Mesenchymal stem cell (in vitro differentiated cells and primary cell): Measurements from ENCODE around the gene ETV1.
A peak's percentile ranks its signal among the peaks of the same experiment; 100 is the strongest.

Experiments
- DNase-seq: peaks from one replicate; pipeline ENCODE4 v3.0.0-alpha.2; 2013
- H2AFZ ChIP-seq: one replicate; pipeline ENCODE4 v1.6.1; 2013; ENCODE audit warnings: low read depth, mild to moderate bottlenecking, control low read depth, inconsistent platforms, low read length, moderate library complexity
- H2AK5ac ChIP-seq: 2 replicates; pipeline ENCODE4 v1.6.1; 2013; ENCODE audit warnings: low read length, moderate library complexity, mild to moderate bottlenecking, inconsistent platforms; ENCODE audit not compliant: severe bottlenecking
- H2BK120ac ChIP-seq: one replicate; pipeline ENCODE4 v1.6.1; 2013; ENCODE audit warnings: low read depth, mild to moderate bottlenecking, inconsistent platforms, low read length, moderate library complexity
- H2BK12ac ChIP-seq, 2 experiments: one replicate each; pipeline ENCODE4 v1.6.1; 2013; ENCODE audit warnings: inconsistent platforms in 2 of 2, low read length in 2 of 2, mild to moderate bottlenecking in 2 of 2, moderate library complexity in 2 of 2, control low read depth in 1 of 2
- H2BK15ac ChIP-seq: one replicate; pipeline ENCODE4 v1.6.1; 2013; ENCODE audit warnings: mild to moderate bottlenecking, low read depth, inconsistent platforms; ENCODE audit not compliant: poor library complexity, severe bottlenecking
- H2BK5ac ChIP-seq: 2 replicates; pipeline ENCODE4 v1.6.1; 2013; ENCODE audit warnings: low read depth, mild to moderate bottlenecking, low read length, control low read depth, inconsistent platforms; ENCODE audit not compliant: poor library complexity, severe bottlenecking
- H3K14ac ChIP-seq, 2 experiments: one replicate each; pipeline ENCODE4 v1.6.1; 2013; ENCODE audit warnings: inconsistent platforms in 2 of 2, low read length in 2 of 2, control low read depth in 1 of 2, mild to moderate bottlenecking in 1 of 2, moderate library complexity in 1 of 2
- H3K18ac ChIP-seq, 2 experiments: one replicate each; pipeline ENCODE4 v1.6.1; 2013; ENCODE audit warnings: inconsistent platforms in 2 of 2, low read length in 2 of 2, control low read depth in 1 of 2, low read depth in 1 of 2, mild to moderate bottlenecking in 1 of 2
- H3K23ac ChIP-seq, 2 experiments: one replicate each; pipeline ENCODE4 v1.6.1; 2013; ENCODE audit warnings: inconsistent platforms in 2 of 2, low read length in 2 of 2, mild to moderate bottlenecking in 2 of 2, moderate library complexity in 2 of 2, control low read depth in 1 of 2
- H3K27ac ChIP-seq: 2 replicates; pipeline ENCODE4 v1.5.1; 2013; ENCODE audit warnings: mild to moderate bottlenecking, moderate library complexity, low read length, control low read depth, inconsistent platforms; ENCODE audit not compliant: poor library complexity, severe bottlenecking
- H3K27me3 ChIP-seq, 2 experiments: 2 replicates each; pipeline versions ENCODE4 v1.6.1 to v1.7.0; 2013; ENCODE audit warnings: low read length in 2 of 2, mild to moderate bottlenecking in 2 of 2, moderate library complexity in 2 of 2, control low read depth in 1 of 2, inconsistent platforms in 1 of 2; ENCODE audit not compliant: control insufficient read depth in 1 of 2, insufficient read depth in 1 of 2
- H3K36me3 ChIP-seq, 2 experiments: 2 replicates each; pipeline versions ENCODE4 v1.6.1 to v1.7.0; 2013; ENCODE audit warnings: low read length in 2 of 2, control low read depth in 1 of 2, inconsistent platforms in 1 of 2, low read depth in 1 of 2, mild to moderate bottlenecking in 1 of 2; ENCODE audit not compliant: insufficient read depth in 2 of 2, control insufficient read depth in 1 of 2
- H3K4ac ChIP-seq, 2 experiments: one replicate each; pipeline ENCODE4 v1.6.1; 2013; ENCODE audit warnings: inconsistent platforms in 2 of 2, low read length in 2 of 2, mild to moderate bottlenecking in 2 of 2, moderate library complexity in 2 of 2, control low read depth in 1 of 2, low read depth in 1 of 2
- H3K4me1 ChIP-seq: 2 replicates; pipeline ENCODE4 v1.6.1; 2013; ENCODE audit warnings: low read depth, low read length, control low read depth; ENCODE audit not compliant: control insufficient read depth, insufficient read depth
- H3K4me2 ChIP-seq: 2 replicates; pipeline ENCODE4 v1.6.1; 2013; ENCODE audit warnings: low read length, mild to moderate bottlenecking, inconsistent platforms; ENCODE audit not compliant: poor library complexity, severe bottlenecking
- H3K4me3 ChIP-seq, 2 experiments: 2 replicates each; pipeline versions ENCODE4 v1.5.1 to v1.7.0; 2013; ENCODE audit warnings: low read length in 2 of 2, mild to moderate bottlenecking in 2 of 2, control low read depth in 1 of 2, low read depth in 1 of 2; ENCODE audit not compliant: insufficient read depth in 1 of 2
- H3K79me1 ChIP-seq: replicated peaks from 2 replicates; pipeline ENCODE4 v1.6.1; 2013; ENCODE audit warnings: mild to moderate bottlenecking, control low read depth, low read length, inconsistent platforms; ENCODE audit not compliant: poor library complexity, severe bottlenecking
- H3K9ac ChIP-seq: 2 replicates; pipeline ENCODE4 v1.7.0; 2013; ENCODE audit warnings: mild to moderate bottlenecking, low read length, moderate library complexity
- H3K9me3 ChIP-seq: 2 replicates; pipeline ENCODE4 v1.7.0; 2013; ENCODE audit warnings: mild to moderate bottlenecking, low read length; ENCODE audit not compliant: control insufficient read depth
- H4K8ac ChIP-seq: one replicate; pipeline ENCODE4 v1.6.1; 2013; ENCODE audit warnings: inconsistent platforms, mild to moderate bottlenecking, low read length, moderate library complexity
- H4K91ac ChIP-seq: one replicate; pipeline ENCODE4 v1.6.1; 2013; ENCODE audit warnings: mild to moderate bottlenecking, low read length, inconsistent platforms
- WGBS: methylation state at CpG from one replicate; pipeline ENCODE4 v1.1.7; 2013; ENCODE audit warnings: mixed read lengths; 5-methylcytosine and 5-hydroxymethylcytosine counted together

The ETV1 gene

GRCh38 chr7:13890793-13891192, 98.7 kb downstream of the ETV1 start:
- no peak overlapping the region for H3K4ac ChIP-seq
- no peak overlapping the region for H3K18ac ChIP-seq
- no peak overlapping the region for H2AFZ ChIP-seq
- no peak overlapping the region for H2BK15ac ChIP-seq
- no peak overlapping the region for H4K8ac ChIP-seq
- no peak for DNase-seq
- H2BK12ac ChIP-seq, result no peak overlapping the region
- no peak overlapping the region for H2BK5ac ChIP-seq
- no peak overlapping the region for H3K14ac ChIP-seq
- H3K4me3 ChIP-seq, result no peak overlapping the region
- H3K4me1 ChIP-seq, result no peaks in the 10 kb centered on the region
- no peak overlapping the region for H3K9ac ChIP-seq
- H3K27me3 ChIP-seq, result no peaks in the 10 kb centered on the region
- no peak overlapping the region for H3K27ac ChIP-seq
- no peaks in the 10 kb centered on the region for H3K9me3 ChIP-seq
- WGBS, result 100% methylated on average over 3 of the region's 4 CpGs
- H3K79me1 ChIP-seq, result no peaks in the 10 kb centered on the region
- H3K36me3 ChIP-seq, result peaks cover 2 to 27% of the 10 kb centered on the region in 2 experiments
- H2AK5ac ChIP-seq, result no peak overlapping the region
- H3K23ac ChIP-seq, result no peak overlapping the region
- H2BK120ac ChIP-seq, result no peak overlapping the region
- no peak overlapping the region for H4K91ac ChIP-seq
- H3K4me2 ChIP-seq, result no peak overlapping the region

GRCh38 chr7:13886356-13886755, 103.1 kb downstream of the ETV1 start:
- WGBS, result 86% methylated on average over 1 of the region's 2 CpGs
- H3K36me3 ChIP-seq, result no peaks in the 10 kb centered on the region
- H3K23ac ChIP-seq, result no peak overlapping the region
- no peak overlapping the region for H2BK12ac ChIP-seq
- H3K4me2 ChIP-seq, result no peak overlapping the region
- no peak overlapping the region for H4K91ac ChIP-seq
- H3K14ac ChIP-seq, result no peak overlapping the region
- no peak overlapping the region for H3K27ac ChIP-seq
- H2BK15ac ChIP-seq, result no peak overlapping the region
- no peaks in the 10 kb centered on the region for H3K9me3 ChIP-seq
- no peak overlapping the region for H3K9ac ChIP-seq
- H3K27me3 ChIP-seq, result no peaks in the 10 kb centered on the region
- H2AFZ ChIP-seq, result no peak overlapping the region
- DNase-seq, result no peak
- H3K4me1 ChIP-seq, result no peaks in the 10 kb centered on the region
- no peaks in the 10 kb centered on the region for H3K79me1 ChIP-seq
- H3K4me3 ChIP-seq, result no peak overlapping the region
- no peak overlapping the region for H2BK5ac ChIP-seq
- no peak overlapping the region for H2BK120ac ChIP-seq
- no peak overlapping the region for H3K18ac ChIP-seq
- H2AK5ac ChIP-seq, result no peak overlapping the region
- H4K8ac ChIP-seq, result peak overlapping the region; percentile 57
- H3K4ac ChIP-seq, result no peak overlapping the region

GRCh38 chr7:13882051-13882450, 107.4 kb downstream of the ETV1 start:
- H3K79me1 ChIP-seq, result no peaks in the 10 kb centered on the region
- no peak overlapping the region for H3K4ac ChIP-seq

GRCh38 chr7:13880789-13881188, 108.7 kb downstream of the ETV1 start:
- Histone ChIP-seq H3K36me3 (no peaks in the 10 kb centered on the region), H3K4ac (no peak overlapping the region), H3K4me1 (peaks cover 2% of the 10 kb centered on the region), H3K27me3 (no peaks in the 10 kb centered on the region), H4K8ac (no peak overlapping the region), H2BK12ac (no peak overlapping the region), H3K79me1 (no peaks in the 10 kb centered on the region), H2BK15ac (no peak overlapping the region), H3K27ac (no peak overlapping the region), H3K18ac (no peak overlapping the region), H2BK5ac (no peak overlapping the region), H2AFZ (no peak overlapping the region), H3K23ac (no peak overlapping the region), H3K9me3 (no peaks in the 10 kb centered on the region), H3K9ac (peak overlapping the region; percentile 14), H3K4me2 (no peak overlapping the region), H2BK120ac (no peak overlapping the region), H2AK5ac (no peak overlapping the region), H3K14ac (no peak overlapping the region), H3K4me3 (peak overlapping the region in 1 of 2 experiments; percentile 11), H4K91ac (no peak overlapping the region)
- 100% methylated on average over 2 of the region's 2 CpGs for WGBS
- DNase-seq, result no peak

More at GRCh38 chr7:13882051-13882450, 107.4 kb downstream of the ETV1 start:
- Histone ChIP-seq H3K14ac (no peak overlapping the region), H4K91ac (no peak overlapping the region), H3K9me3 (no peaks in the 10 kb centered on the region), H3K36me3 (no peaks in the 10 kb centered on the region), H3K4me2 (no peak overlapping the region), H2BK15ac (no peak overlapping the region), H4K8ac (no peak overlapping the region), H3K18ac (no peak overlapping the region), H3K4me3 (no peak overlapping the region), H3K4me1 (peaks cover 2% of the 10 kb centered on the region), H2AK5ac (no peak overlapping the region), H3K9ac (no peak overlapping the region), H3K27ac (no peak overlapping the region), H2BK5ac (no peak overlapping the region), H2AFZ (no peak overlapping the region), H3K23ac (no peak overlapping the region), H2BK120ac (no peak overlapping the region), H2BK12ac (no peak overlapping the region), H3K27me3 (no peaks in the 10 kb centered on the region)
- no peak for DNase-seq
- 95% methylated on average over 3 of the region's 5 CpGs for WGBS
